Measurements from ENCODE around the gene RTP3.
"Not testable (repeated sequence)": the region's sequence is repeated elsewhere in the genome, so short reads cannot be mapped to it uniquely, and the experiment has no call there.

Gene RTP3

GRCh38 chr3:46522201-46522600, 24.4 kb downstream of the RTP3 start:
- not testable (repeated sequence) for DNase-seq

DNA sequence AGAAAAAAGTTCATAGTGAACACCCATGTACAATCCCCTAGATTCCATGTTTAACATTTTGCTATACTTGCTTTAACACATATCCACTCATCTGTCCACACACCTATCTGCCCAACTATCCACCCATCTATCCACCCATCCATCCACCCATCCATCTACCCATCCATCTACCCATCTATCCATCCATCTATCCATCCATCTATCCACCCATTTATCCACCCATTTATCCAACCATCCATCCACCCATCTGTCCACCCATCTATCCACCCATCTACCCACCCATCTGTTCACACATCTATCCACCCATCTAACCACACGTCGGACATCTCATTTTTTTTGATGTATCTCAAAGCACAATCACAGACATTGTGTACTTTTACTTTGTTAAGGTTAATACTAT, 25.8 kb downstream of the RTP3 start:
- no peak for DNase-seq

GRCh38 chr3:46524008-46524407, 26.2 kb downstream of the RTP3 start:
- DNase-seq = no peak

GRCh38 chr3:46524832-46525231, 27.1 kb downstream of the RTP3 start:
- no peak for DNase-seq

DNA sequence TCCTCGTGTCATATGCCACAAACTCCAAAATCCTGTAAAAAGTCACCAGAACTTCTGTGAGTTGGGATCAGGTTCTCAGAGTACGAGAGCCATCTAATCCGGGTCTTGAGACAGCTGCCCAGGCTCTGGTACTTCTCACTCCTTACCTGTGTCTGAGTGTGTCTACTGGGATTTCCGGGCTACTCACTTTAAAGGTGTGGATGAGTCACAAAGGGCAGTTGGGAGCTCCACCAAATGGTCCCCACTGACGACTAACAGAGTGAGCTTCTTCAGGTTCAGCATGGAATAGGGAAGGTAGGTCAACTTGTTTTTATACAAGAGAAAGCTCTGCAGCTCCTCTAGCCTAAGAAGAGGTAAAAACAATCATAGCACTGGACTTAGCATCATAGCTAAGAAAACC, 29.5 kb downstream of the RTP3 start:
- no peak for DNase-seq

GRCh38 chr3:46533091-46533490, 35.3 kb downstream of the RTP3 start:
- no peak for DNase-seq

- DNase-seq = no peak
These were observed 38.0 kb downstream of the RTP3 start for GRCh38 chr3:46535746-46536145.

DNA sequence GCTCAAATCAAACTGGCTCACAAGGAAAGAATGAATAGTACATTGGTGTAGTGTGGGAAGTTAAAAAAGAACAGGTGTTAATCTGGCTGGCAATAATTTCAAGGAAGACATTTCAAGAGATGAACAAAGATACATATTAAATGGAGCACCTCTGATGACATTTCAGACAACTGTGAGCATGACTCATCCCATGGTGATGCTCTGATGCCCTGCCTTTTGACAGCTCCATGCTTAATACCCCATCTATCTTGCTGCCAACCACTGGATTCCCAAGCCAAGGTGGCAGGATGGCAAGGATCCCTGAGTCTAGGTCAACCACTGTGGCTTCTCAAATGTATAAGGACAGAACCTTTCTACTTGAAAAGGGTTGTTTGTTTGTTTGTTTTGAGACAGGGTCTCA, 39.0 kb downstream of the RTP3 start:
- no peak for DNase-seq

GRCh38 chr3:46537316-46537715, 39.5 kb downstream of the RTP3 start:
- no peak for DNase-seq

DNA sequence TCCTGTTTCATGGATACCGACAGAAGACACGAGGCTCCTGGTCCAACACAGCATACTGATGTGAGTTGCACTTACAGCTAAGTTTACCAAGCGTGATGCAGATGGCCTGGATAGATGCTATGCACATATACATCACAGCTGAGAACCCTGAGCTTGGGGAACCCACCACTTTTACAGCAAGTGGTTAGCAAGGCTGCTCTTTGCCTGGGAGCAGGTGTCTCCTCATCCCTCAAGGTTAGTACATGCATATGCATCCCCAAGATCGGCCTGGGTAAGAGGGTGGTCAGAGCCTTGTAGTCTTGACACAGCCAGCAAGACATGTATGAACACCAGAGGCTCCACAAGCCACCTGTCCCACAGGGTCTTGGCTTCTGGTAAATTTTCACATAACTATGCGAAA, 40.0 kb downstream of the RTP3 start:
- no peak for DNase-seq

DNA sequence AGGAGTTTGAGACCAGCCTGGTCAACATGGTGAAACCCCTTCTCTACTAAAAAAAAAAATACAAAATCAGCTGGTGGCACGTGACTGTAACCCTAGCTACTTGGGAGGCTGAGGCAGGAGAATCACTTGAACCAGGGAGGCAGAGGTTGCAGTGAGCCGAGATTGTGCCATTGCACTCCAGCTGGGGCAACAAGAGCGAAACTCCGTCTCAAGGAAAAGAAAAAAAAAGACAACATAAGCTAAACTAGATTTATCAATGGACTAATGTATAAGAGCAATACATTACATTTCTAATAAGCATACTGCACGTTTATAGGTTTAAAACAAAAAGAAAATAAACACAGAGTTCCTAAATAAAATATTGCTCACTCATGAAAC, 40.6 kb downstream of the RTP3 start:
- not testable (repeated sequence) for DNase-seq

- DNase-seq = no peak
These were observed 41.1 kb downstream of the RTP3 start for GRCh38 chr3:46538803-46539442.

DNA sequence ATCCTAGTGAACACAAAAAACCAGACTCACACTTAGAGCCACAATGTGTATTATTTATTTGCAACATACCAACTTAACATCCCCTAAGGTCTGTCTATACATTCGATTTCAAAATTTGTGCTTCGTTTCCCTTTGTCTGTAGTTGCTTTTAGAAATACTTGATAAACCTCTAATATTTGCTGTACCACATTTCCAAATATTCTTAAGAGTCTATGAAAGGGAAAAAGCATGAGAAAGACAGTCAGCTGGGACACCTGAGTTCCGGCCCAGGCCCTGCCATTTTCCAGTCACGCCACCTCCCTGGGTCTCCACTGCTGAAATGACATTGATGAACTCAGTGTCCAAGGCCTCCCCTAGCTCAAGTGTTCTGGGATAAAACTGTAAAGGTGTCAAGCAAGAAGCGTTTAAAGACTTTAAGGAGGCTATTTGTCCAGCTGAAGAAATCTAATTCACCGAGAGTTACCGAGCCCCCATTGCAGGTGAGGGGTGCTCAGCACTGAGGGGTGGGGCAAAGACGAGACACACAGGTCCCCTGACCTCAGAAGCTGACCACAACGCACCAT, 41.7 kb downstream of the RTP3 start:
- DNase-seq = no peak

GRCh38 chr3:46540550-46540949, 42.8 kb downstream of the RTP3 start:
- no peak for DNase-seq

DNA sequence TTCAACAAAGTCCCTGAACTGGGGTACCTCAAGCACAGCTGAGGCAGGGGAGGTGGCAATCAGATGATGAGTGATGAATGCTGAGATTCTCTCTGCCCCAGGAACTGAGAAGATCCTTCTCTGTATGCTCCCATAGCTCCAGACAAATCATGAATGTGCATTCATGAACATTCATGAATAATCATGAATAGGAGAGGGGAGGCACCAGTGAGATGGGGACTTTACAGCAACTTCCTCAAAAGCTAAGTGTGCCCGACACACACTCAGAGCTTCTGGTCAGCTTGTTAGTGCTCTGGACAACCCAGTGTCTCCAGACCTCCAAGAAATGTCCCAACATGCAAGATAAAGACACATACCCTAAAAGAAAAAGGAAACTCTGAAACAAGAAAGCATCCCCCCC, 44.1 kb downstream of the RTP3 start:
- no peak for DNase-seq

GRCh38 chr3:46542344-46542743, 44.6 kb downstream of the RTP3 start:
- DNase-seq = no peak

DNA sequence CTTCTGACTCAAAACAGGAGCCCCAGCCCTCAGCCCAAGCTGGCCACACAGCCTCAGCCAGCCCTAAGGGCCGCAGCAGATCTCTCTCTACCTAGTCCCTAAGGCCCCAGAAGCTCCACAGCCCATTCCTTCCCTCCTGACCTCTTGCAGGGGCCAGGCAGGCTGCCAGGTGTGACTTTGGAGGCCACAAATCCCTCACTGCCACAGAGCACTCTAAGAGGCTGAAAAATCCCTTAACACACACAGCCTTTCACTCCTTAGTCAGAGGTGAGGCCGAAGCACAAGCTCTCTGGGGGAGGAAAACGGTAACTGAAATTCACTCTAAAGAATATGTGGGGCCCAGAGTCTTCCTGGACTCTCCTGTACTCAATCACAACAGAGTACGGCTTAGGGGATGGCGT, 45.0 kb downstream of the RTP3 start:
- DNase-seq = no peak

GRCh38 chr3:46544771-46545503, 47.2 kb downstream of the RTP3 start:
- no peak for DNase-seq

- DNase-seq = no peak
These were observed 48.2 kb downstream of the RTP3 start for GRCh38 chr3:46545818-46546630.

GRCh38 chr3:46546896-46547440, 49.2 kb downstream of the RTP3 start:
- no peak for DNase-seq

- DNase-seq = not testable (repeated sequence)
These were observed 50.8 kb downstream of the RTP3 start for GRCh38 chr3:46548611-46549010.

DNA sequence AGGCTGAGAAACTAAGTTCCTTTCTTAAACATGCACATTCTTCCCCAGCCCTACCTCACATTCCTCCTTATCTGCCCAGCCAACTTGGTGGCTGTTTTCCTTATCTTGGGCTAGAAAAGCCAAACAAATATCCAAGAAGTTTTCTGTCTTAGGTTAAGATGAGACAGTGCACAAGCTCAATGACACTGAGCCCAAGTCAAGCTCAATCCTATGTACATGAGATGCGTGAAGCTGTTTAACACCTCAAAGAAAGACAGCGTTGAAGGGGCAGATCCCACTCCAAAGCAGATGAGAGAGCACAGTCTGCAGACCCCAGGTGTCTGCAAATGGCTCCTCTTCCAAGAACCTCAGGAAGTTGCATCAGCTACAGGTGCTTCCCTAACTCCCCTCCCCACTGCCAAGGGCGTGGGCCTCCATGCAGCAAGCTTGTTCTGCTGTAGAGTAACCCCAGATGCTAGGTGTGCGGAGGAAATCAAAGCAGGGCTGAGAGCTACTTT, 51.7 kb downstream of the RTP3 start:
- DNase-seq = no peak

DNA sequence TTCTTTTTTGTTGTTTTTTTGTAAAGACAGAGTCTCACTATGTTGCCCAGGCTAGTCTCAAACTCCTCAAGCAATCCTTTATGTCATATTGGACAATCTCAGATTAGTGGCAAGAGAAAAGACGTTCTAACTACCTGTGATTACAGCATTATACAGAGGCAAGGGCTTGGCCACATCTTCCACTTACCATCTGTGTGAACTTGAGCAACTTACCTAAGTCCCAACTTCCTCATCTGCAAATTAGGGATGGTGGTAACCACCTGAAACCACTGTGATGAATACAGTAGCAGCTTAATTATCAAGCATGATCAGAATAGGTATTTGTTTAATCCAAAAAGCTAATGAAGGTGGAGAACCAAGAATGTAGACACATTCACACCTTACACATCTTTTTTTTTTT, 52.2 kb downstream of the RTP3 start:
- DNase-seq = no peak

Measured in NCI-H1048 (cell line).